Stimulated activated CD4-positive, alpha-beta T cell treated with anti-CD3 and anti-CD28 coated beads, TNF-alpha, amount 100 ng/mL, for 24 hours (primary cell): Measurements from ENCODE around the gene HGFAC.
"Not testable (repeated sequence)": the region's sequence is repeated elsewhere in the genome, so short reads cannot be mapped to it uniquely, and the experiment has no call there.

Source experiments
- DNase-seq, 3 experiments: peaks; one replicate each; pipeline ENCODE4 v3.0.0-alpha.2; 2020; ENCODE audit warnings: low read depth in 3 of 3

The HGFAC gene

DNA sequence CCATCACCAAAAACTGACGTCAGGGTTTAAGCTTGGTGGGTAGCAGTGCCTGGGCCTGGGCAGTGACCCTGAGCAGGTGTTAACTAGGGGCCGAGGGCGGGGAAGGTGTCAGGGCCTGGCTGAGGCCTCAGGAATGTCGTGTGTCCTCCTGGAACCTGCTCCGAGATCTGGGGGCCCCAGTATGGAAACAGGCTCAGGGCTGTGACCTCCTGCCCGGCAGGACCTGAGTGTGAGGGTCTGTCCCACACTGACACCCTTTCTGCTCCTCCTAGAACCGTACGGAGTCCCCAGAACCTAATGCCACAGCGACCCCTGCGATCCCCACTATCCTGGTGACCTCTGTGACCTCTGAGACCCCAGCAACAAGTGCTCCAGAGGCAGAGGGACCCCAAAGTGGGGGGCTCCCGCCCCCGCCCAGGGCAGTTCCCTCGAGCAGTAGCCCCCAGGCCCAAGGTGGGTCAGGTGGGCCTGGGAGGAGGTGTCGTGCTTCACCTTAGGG is 741 bp downstream of the HGFAC start:
- no peak for DNase-seq

DNA sequence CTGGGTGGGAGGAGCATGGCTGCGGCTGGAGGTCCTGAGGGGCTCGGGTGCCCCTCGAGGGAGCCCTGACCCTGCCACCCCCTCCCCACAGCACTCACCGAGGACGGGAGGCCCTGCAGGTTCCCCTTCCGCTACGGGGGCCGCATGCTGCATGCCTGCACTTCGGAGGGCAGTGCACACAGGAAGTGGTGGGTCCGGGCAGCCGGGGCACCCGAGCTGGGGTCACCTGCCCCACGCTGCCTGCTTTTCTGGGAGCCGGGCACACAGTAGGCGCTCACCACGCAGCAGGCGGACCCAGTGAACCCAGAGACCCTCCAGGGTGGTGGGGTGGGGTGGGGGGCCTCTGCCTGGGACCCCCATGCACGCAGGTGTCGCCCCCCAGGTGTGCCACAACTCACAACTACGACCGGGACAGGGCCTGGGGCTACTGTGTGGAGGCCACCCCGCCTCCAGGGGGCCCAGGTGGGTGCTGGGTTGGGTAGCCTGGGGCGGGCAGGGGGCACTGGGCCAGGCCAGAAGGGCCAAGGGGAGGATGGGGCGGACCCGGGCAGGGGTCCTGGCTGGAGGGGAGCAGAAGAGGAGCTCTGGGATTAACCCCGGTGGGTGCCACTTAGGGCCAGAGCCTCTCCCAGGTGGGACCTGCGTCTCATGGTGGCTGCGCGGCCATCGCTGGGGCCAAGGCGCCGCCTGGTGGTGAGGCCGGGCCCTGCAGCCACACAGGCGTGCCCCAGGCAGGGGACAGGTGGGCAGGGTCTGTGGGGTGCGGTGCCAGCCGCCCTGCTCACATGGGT is 1.4 kb downstream of the HGFAC start:
- DNase-seq, result peak; percentile 34 to 61 (median 35)

DNA sequence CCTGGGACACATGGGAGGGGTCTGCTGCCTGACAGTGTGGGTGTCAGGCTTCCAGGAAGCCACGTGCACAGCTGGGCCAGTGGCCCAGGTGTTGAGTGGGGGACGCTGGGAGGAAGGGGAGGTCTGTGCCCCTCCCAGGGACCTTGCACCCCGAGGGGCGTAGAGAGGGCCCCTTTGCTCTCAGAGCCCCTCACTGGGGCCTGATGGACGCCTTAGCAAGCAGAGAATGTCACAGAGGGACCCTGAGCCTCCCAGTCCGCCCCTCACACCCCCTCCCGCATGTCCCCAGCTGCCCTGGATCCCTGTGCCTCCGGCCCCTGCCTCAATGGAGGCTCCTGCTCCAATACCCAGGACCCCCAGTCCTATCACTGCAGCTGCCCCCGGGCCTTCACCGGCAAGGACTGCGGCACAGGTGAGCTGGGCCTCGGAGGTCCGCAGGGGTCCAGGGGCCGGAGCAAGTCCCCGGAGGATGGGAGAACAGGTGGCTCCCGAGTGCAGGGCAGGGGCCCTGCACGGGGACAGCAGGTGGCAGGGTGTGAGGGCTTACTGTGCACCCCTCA is 2.1 kb downstream of the HGFAC start:
- DNase-seq, result no peak

DNA sequence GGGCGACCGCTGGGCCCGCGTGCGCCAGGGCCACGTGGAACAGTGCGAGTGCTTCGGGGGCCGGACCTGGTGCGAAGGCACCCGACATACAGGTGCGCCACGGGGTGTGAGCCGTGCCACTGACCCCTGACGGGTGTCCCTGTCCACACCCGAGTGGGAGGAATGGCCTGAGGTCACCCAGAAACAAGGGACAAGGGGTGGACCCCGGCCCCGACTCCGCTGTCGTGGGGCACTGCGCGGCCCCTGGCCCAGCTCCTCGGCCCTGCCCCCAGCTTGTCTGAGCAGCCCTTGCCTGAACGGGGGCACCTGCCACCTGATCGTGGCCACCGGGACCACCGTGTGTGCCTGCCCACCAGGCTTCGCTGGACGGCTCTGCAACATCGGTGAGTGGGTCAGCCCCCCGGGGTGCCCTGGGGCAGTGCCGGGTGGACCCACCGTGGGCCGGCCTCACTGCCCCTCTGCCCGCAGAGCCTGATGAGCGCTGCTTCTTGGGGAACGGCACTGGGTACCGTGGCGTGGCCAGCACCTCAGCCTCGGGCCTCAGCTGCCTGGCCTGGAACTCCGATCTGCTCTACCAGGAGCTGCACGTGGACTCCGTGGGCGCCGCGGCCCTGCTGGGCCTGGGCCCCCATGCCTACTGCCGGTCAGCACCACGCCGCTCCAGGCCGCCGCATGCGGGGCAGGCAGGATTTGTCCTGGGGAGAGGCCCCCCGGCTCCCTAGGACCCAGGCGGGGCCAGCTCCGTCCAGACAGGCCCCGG is 2.8 kb downstream of the HGFAC start:
- no peak for DNase-seq

DNA sequence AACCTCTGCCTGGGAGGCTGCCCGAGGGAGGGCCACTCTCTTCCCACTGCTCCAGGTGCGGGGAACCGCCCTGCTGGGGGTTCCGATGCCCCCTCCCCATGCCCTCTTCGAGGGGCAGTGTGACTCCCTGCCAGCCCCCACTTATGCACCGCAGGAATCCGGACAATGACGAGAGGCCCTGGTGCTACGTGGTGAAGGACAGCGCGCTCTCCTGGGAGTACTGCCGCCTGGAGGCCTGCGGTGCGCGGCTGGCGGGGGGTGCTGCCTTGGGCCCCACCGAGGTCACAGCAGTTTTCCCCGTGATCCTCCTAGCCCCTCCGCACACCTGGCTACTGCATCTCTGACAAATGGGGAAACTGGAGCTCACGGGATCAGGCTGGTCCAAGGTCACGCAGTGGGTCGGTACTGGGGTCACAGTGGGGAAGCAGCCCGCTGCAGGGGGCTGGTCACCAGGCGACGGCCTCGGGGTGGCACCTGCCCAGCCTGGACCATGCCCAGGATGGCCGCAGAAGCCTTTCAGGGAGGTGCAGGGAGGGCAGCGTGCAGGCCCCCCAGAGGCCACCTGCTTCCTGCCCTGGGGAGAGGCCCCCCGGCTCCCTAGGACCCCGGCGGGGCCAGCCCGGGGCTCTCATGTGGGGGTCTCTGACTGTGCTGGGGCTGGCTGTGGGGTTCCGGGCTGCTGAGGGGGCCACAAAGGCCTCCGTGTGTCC is 3.5 kb downstream of the HGFAC start:
- no peak for DNase-seq

DNA sequence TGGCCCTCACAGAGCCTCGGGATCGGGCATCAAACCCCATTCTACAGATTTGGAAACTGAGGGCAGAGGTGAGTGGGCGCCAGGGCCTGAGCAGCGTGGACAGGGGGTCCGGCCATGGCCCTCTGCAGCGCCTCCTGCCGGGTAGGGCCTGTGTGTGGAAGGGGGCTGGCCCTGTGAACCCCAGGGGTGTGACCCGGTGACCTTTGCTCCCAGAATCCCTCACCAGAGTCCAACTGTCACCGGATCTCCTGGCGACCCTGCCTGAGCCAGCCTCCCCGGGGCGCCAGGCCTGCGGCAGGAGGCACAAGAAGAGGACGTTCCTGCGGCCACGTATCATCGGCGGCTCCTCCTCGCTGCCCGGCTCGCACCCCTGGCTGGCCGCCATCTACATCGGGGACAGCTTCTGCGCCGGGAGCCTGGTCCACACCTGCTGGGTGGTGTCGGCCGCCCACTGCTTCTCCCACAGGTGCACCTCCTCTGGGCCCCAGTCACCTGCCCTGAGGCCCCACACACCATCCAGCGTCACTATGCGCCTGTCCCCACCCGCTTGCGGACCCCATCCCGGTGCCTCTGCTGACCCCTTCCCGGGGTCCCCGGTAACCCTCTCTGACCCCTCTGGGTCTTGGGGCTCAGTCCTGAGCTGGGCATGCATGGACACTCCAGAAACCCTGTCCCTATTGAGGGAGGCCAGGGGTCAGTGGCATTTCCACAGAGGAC is 4.2 kb downstream of the HGFAC start:
- DNase-seq, result no peak

DNA sequence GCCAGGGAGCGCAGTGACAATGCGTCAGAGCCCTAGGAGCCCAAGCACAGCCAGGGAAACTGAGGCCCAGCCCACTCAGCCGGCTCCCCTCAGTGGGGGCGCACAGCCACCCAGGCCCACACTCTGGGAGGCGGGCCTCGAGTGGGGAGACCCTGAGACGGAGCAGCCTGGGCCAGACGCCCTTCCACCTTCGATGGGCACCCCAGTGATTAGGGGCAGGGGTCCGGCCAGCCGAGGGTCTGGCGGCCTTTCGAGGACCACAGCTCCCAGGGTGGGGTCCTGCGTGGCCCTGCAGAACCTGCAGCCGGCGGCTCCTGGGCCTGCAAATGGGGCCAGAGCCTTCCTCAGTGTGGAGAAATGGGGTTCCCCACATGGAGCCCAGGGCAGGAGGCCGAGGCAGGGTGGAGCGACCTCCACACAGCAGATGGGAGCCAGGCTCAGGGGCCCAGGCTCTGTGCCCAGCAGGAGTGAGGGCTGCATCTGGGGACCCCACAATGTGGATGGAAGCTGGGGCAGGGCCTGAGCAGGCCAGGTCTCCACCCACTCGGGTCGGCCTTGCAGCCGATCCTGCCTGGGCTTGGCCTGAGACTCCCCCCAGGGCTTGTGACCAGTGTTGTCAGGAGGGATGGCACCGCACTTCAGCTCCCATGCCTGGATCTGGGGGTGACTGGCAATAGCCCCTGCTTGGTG is 5.0 kb downstream of the HGFAC start:
- DNase-seq, result no peak

DNA sequence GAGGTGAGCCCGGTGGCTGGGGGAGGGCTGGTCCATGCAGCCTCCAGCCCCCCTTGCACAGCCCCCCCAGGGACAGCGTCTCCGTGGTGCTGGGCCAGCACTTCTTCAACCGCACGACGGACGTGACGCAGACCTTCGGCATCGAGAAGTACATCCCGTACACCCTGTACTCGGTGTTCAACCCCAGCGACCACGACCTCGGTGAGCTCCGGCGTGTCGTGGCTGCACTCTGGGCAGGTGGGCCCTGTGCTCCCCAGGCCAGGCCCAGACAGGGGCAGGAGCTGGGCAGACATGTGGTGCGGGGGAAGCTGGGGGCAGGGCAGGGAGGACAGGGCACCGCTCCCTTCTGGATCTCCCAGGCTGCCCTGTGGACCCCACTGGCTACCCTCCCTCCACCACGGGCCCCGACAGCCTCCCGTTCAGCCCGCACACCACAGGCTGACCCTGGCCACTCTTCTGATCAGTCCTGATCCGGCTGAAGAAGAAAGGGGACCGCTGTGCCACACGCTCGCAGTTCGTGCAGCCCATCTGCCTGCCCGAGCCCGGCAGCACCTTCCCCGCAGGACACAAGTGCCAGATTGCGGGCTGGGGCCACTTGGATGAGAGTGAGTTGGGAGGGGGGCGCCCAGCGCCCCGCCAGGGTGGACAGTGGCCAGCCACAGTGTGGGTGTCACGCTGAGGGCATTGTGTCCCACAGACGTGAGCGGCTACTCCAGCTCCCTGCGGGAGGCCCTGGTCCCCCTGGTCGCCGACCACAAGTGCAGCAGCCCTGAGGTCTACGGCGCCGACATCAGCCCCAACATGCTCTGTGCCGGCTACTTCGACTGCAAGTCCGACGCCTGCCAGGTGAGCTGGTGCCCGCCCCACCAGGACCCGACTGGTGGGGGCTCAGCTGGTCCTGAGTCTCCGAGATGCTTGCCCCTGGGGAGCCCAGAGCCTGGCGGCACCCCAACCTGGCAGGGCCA is 5.9 kb downstream of the HGFAC start:
- no peak for DNase-seq

DNA sequence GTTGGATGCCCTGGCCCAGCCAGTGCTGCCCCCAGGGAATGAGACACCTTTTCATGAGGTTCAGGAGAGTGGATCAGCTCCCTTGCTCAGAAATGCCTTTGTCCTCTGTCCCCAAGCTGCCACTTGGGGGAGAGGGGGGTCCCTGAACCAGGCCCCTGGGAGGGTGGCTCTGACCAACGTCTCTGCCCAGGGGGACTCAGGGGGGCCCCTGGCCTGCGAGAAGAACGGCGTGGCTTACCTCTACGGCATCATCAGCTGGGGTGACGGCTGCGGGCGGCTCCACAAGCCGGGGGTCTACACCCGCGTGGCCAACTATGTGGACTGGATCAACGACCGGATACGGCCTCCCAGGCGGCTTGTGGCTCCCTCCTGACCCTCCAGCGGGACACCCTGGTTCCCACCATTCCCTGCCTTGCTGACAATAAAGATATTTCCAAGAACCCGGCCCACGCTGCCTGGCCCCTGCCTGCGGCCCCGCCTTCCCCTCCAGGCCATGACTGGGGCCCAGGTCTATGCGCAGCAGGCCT is 7.3 kb downstream of the HGFAC start:
- DNase-seq, result no peak

DNA sequence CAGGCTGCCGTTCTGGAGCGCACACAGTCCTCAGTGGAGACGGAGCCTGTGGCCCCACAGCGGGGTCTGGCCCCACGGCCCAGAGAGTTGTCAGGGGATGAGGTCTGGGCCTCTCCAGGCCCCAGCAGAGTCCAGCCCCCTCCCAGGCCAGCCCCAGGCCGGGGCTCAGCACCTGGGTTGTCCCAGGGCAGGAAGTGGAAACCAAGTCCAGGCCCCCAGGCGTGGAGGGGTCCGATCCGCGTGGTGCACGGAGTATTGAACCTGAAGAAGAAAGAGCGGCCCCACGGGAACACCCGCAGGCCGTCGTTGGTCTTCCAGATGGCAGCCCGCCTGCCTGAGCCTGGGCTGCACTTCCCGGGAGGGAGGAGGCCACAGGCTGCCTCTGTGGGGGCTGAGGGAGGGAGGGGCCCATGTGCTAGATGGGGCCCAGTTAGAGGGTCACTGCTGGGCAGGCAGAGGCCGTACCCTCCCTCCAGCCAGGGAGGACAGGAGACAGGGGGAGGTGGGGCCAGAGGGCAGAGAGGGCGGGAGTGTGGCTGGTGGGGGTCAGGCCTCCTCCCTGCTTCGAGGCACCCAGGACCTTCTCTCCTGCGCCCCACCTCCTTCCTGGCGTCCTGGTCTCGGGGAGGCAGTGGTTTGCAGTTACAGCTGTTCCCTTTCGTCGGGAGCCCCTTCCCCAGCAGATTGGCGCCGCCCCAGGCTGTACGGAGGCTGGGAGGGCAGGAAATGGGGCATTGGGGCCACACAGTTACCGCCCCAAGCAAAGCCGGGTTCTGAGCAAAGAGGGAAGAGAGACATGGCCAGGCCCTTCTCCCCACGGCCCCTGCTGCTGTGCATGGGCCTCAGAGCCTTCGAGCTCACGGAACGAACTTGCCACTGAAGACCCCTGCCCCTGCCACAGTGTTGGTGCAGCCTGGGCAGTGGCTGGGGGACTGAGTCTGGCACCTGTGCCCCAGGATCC is 8.1 kb downstream of the HGFAC start:
- no peak for DNase-seq

DNA sequence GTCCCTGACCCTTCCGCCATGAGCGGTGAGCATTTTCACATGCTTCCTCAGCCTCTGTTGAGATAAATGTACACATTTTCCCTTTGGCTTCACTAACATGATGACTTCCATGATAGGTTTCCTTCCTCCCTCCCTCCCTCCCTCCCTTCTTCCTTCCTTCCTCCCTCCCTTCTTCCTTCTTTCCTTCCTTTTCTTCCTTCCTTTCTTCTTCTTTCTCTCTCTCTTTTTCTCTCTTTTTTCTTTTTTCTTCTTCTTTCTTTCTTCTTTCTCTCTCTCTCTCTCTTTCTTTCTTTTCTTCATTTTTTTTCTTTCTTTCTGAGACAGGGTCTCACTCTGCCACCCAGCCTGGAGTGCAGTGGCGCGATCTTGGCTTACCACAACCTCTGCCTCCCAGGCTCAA is 8.9 kb downstream of the HGFAC start:
- DNase-seq, result no peak

DNA sequence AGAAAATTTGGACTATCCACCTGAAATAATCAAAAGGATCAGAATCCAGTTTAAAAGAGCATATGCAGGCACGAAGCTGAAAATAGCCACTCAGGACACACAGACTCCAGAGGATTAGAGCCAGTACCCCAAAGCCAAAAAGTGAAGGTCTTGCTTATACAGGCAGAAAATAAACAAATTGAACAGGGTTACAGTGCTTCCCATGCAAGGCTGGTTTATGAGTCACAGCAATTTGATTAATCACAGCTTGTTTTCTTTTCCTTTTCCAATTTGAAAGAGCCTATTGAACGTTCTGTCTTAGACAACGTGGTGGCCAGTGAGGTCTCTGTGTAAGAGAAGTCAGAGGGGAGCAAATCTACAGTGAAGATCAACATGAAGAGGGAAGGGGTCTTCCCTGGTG is 10.2 kb downstream of the HGFAC start:
- DNase-seq, result no peak

DNA sequence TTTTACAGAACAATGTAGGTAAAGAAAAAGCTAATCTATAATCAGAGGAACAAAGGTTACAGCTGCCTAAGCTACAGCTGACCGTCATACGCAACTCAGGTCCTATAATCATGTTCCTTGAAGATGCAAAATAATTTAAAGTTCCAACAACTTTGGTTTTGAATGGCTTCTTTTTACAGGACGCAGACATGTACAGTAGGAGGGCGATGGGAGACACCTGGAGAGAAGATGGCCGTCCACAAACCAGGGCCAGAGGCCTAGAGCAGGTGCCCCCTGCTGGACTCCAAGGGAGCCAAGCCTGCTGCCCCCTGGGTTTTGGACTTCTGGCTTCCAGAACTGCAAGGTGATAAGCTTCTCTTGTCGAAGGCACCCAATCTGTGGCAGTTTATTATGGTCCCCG is 10.6 kb downstream of the HGFAC start:
- no peak for DNase-seq

DNA sequence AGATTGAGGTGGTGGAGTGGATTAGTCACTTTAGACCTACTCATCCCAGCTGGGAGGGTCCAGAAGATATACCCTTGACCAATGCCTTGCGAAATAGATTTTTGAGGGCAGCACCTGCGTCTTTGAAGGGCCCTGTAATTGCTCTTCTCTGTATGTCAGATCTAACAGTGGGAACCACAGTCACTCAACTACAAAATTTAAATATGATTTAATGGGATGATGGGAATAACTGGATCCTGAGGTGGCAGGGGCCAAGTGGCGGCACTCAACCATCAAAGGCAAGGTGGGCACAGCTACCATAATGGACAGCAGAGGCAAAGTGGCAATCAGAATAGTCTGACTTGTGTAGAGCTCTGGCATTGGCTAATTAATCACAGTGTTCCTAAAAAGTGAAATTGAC is 13.8 kb downstream of the HGFAC start:
- not testable (repeated sequence) for DNase-seq

DNA sequence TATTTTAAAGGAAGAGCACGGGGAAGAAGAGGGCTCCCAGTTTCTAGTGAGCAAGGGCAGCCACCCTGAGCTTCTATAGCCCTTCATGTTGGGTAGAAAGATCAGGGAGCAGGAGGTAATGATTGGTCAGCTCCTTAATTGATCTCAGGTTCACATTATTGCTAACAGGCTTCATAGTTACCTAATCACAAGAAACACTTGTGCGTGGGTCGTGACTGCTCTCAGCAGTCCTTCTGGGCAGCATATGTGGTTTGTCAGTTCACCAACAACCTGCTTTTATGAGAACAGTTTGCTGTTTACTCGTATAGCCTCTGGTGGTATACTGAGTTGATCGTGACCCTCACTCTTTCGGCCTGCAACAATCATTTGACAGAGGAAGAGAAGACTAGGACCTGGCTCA is 16.6 kb downstream of the HGFAC start:
- no peak for DNase-seq

DNA sequence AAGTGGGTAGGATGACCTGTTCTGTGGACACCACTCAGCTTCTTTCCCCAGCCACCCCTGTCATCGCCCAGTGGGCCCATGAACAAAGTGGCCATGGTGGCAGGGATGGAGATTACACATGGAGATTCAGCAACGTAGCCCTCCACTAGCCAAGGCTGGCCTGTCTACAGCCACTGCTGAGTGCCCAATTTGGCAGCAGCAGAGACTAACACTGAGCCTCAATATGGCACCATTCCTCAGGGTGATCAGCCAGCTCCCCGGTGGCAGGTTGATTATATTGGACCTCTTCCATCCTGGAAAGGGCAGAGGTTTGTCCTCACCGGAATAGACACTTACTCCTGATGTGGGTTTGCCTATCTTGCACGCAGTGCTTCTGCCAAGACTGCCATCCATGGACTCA is 17.4 kb downstream of the HGFAC start:
- DNase-seq, result not testable (repeated sequence)

DNA sequence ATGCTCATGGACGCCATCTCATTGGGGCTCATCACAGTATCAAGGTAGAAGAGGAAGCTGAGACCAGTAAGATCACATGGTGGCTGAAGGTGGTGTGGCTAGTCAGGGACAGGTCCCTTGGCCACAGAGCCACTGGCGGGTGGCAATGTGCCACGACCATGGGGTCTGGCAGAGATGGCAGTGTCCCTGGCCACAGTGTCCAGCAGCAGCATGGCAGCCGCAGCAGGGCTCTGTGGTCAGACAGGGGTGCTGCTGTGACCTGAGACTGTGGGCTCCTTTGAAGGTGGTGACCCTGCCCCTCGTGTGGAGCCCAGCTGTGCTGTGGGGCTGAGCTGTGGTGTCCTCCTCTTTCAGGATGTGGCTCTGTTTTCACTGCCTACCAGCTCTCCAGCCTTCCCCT is 19.2 kb downstream of the HGFAC start:
- no peak for DNase-seq
